HG03520 (cell line): ENCODE measurements around the gene EOGT.

Source experiments
- ATAC-seq: cut with Tn5 transposase; IDR thresholded peaks from one replicate; pipeline ENCODE4 v1.9.1; 2021; ENCODE audit warnings: mild to moderate bottlenecking, moderate library complexity; ENCODE audit not compliant: unreplicated experiment

Gene EOGT

DNA sequence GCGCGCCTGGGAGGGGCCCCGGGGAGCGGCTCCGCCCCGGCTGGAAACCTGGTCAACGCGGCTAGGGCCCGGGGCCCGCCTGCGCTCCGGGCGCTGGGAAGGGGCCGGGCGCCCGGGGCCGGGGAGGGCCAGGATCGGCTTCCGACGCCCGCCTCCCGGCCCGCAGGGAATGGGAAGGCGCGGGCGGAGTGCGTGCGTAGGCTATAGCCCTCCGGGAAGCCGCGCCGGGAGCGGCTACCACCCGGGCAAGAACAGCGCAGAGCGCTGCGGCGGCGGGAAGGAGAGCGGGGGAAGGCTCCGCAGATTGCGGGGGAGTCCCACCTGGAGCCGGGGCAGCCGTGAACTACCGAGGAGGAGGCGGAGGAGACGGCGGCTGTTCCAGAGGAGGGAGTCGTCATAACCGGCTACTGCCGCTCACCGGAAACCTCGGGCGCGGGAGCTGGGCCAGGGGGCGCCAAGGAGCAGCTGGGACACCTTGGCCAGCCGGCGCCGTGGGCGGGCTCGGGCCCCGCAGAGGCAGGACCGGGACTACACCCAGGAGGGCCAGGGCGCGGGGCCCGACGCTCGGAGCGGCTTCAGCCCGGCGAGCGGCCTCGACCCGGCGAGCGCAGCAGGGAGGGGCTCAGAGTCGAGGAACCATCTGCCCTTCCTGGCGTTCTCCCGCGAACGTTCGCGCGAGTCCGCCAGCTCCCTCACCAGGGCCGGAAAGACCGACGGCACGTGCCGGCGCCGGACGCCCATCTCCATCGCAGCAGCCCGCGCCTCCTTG, at the start of gene EOGT:
TSS of gene EOGT (minus strand) at position 432 of the 769 bp plus-strand sequence. CDS start 3,838 bp downstream, outside the sequence.
- peak; percentile 73 for ATAC-seq

DNA sequence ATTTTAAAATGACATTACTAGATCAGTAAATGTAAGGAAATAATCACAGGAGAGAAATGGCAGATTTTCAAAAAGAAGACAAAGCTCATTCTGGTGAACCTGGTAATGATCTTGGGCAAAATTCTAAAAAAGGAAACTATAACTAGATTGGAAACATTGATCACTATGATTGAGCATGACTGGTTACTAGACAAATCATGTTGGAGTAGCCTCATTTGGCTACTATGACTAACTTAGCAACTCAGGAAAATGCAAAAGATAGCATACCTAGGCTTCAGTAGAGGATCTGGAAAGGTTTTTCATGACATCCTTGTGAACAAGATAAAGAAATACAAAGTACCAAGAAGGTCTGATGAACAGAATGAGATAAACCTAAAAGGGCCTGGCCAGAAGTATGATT, 46.2 kb upstream of the EOGT start:
- no peak for ATAC-seq

DNA sequence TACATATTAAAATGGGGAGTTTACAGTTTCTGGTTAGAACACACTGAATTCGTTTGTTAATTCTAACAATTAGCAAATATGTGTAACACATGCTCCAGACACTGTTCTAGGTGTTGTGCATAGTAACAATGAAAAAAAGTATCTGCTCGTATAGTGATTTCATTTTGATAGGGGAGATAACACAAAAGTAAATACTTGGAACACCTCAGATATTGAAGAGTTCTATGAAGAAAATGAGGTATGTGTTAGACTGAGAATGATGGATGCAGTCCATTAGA, 45.4 kb upstream of the EOGT start:
- ATAC-seq, result no peak

DNA sequence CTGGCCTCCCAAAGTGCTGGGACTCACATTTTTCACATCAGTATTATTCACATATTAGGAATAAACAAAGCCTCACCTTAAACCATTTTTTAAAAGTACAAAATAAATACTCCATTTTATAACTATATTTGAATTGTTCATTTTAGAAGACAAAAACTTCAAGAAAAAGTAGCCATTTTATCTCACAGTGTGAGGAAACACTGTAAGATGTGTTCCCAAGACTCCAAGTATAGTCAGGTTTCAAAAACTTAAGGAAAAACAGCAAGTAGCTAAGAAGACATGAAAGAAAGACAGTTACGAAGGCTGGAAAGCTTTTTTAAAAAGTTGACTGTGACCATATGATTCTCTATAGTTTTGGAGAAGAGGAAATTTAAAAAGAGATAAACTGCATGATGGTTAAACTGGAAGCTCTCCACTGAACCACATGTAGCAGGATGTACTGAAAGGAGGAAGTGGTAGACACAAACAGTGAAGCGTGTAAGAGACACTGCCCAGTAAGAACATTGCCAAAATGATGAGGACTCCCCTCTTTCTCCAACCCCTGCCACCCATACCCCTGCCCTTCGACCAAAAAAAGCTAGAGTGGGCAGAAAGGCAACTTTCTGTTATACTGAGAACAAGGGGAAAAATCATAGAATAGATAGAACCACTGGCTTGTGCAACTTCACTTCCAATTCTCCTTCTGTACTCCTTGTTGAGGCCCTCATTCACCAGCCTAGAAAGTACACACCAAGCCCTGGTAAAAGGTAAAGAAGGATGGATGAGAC, 44.9 kb upstream of the EOGT start:
- peak; percentile 92 for ATAC-seq

DNA sequence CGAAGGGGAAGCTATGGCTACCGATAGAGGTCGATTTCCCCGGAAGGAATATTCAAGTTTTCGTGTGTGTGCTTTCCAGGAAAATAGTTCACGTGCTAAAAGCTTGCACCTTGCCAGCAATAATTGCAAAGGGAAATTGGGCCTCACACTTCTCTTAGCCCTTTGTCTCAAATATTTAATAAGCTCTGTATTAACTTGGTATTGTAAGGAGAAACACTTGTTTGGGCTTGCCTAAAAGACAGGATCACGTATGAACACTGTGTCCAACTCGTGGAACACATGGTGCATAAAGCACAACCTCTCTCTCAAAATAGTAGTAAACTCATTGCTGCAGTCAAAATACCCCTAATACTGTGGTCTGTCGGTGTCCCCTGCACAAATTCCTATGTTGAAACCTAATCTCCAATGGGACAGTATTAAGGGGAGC, 39.0 kb upstream of the EOGT start:
- peak; percentile 6 for ATAC-seq

DNA sequence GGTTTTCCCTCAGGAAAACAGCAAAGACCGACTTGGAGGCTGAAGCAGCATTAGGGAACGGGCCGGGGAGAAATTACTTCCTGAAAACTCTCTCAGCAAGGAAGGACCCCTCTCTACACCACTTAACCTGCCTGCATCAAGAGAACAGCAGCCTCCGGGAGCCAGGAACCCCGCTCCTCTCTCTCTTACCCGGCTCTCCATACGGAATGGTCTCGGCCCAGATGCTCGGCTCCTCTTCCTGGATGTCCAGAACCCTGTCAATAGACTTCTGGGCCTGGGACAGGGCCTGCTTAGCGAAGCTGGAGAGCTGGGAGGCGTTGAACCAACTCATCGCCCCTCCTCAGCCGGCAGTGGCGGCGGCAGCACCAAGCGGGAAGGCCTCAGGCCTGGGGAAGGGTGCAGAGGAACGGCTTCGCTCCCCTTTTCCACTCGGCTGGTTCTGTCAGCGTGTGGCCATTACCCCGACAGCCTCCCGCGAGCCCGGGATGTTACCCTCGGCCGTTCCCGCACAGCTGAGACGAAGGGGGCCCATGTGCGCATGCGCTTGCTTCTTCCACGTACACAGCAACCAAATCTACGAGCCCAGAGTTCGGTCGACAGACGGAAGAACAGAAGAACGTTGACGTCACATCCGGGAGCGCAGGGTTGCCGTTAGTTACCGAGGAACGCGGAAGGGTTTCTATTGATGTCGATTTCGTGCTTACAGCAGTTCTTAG, 38.4 kb upstream of the EOGT start, which contains the start of gene TMF1:
TSS of gene TMF1 (minus strand) at position 578 of the 716 bp plus-strand sequence. CDS start at position 331, 247 bp downstream.
- ATAC-seq, result peak; percentile 97

DNA sequence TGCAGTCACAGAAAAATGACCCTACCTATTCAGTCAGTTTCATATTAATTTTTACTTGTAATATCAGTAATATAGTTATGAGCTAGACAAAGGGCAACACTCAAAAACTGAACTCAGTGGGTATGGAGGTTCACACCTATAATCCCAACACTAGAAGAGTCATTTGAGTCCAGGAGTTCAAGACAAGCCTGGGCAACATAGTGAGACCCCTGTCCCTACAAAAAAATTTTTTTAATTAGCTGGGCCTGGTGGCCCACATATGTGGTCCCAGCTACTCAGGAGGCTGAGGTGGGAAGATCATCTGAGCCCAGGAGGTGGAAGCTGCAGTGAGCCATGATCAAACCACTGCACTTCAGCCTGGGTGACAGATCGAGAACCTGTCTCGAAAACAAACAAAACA, 35.5 kb upstream of the EOGT start:
- no peak for ATAC-seq

DNA sequence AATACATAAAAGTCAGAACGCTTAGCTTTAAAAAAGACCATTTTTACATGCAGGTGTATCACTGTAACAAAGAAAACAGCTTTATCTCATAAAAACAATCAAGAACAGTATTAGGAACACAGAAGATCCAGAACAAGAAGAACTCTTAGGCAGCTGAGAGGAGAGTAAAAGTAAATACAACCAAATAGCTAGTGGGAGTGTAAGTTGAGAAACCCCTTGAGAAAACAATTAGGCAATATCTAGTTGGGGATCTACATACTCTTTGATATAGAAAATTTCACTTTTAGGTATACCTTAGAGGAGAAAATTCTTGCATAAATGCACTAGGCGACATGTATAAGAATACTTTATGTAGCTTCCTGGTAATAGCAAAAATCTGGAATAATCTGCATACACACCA, 31.1 kb upstream of the EOGT start:
- no peak for ATAC-seq

DNA sequence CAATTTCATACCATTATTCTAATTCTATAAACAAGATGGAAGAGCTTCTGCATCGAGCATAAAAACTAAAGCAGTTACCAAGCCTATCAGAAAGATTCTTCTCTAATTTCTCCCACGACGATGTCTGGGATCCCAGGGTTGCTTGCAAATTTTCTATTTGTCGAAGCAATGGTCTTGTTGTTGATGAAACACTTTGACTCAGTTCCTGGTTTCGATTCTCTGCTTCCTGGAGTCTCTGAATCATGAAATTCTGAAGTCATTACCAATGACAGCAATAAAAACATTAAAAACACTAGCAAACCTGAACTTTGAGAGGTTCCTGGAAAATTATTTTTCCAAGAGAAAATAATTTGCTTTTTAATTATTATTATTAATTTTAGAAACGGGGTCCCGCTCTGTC, 20.0 kb upstream of the EOGT start:
- no peak for ATAC-seq

DNA sequence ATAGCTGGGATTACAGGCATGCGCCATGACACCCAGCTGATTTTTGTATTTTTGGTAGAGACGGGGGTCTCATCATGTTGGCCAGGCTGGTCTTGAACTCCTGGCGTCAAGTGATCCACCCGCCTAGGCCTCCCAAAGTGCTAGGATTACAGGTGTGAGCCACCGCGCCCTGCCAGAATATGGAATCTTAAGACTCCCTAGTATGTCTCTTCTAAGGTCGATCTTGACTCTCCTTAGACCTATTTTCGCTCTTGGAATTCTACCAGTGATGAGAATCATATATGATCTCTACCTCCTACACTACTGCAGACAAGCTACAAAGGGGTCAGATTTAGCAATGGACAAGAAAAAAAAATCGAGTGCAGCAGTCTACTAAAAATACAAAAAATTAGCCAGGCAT, 19.3 kb upstream of the EOGT start:
- no peak for ATAC-seq

DNA sequence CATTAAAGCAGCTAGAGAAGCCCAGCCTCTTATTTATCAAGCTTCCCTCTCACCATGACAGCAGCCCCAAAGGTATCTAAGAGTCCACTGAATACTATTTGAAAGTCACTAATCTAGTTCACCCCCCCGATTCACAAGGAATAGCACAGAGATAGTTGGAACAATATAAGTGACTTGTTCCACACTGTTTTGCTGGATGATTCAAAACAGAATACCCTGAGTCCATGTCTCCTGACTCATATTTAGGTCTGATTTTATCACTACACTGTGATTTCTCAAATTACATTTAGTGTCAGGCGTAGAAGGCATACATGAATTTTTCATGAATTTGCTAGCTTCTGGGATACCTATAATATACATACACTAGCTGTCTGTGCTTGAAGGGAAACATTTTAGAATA, 18.7 kb upstream of the EOGT start:
- ATAC-seq, result no peak

DNA sequence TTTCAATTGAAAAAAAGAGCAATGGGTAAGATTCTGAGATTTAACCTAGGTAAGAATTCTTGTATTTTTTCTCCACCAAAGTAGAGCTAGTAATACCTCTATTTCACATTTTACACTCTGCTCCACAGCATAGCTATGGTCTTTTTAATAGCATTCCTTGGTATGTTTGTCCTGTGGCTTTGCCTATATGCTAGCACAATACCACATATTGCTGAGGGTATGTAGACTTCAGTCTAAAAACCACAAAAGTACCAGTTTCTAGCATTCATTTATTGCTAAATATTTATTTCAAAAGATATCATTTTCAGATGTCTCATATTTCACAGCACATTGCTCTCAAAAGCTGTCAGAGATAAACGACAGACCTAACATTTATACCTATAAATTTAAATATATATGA, 18.2 kb upstream of the EOGT start:
- no peak for ATAC-seq

DNA sequence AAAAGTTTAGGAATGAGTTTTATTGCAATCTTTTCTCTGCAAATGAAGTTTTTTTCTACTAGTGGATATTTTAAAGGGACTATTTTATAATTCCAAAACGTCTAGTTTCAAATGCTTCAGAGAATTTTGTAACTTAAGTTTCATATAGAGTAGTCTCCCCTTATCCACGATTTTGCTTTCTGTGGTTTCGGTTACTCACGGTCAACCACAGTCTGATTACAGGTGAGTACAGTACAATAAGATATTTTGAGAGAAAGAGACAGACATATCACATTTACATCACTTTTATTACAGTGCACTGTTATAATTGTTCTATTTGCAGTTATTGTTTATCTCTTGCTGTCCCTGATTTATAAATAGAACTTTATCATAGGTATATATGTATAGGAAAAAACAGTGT, 7.4 kb upstream of the EOGT start:
- no peak for ATAC-seq

DNA sequence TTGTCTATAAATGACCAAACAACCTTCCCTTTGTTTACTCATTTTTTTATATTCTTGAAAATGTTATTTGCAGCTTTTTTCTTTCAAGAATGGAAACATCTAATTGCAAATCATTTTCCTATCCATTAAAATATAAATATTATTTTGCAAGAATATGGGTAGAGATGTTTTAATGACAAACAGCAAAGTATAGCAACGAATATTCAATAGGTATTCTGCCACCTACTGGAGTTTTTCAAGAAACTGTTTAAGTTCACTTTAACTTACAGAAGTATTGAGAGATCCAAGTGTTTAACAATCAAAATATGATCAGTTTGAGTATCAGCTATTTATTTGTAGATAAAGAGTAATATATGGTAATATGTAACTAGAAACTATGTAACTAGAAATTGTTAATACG, 6.9 kb upstream of the EOGT start:
- ATAC-seq, result no peak

DNA sequence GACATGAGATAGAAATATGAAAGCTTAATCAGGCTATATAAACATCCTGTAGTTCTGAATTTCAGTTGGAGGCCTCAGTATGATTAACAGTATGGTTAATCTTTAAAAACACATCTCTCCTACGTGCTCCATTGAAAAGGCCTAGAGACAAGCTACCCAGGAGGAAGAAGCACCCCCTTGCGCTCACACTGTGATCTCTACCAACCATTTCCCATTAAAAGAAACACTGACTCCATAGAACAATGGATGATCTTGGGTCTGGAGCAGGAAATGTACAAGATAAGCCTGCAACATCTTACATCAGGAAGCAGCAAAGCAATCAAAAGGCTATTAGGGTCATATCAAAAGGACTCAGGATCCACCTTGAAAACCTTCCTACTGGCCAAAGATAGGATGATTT, 3.4 kb upstream of the EOGT start:
- ATAC-seq, result no peak

DNA sequence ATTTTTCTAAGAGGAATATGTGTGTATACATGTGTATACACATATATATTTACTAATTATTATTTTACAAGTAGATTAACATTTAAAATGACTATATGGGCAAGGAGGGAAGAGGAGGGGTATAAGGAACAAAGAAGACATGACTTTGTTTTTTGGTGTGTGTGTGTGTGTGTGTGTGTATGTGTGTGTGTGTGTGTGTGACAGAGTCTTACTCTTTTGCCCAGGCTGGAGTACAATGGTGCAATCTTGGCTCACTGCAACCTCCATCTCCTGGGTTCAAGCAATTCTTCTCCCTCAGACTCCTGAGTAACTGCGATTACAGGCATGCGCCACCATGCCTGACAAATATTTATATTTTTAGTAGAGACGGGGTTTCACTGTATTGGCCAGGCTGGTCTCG, 2.6 kb upstream of the EOGT start:
- no peak for ATAC-seq

DNA sequence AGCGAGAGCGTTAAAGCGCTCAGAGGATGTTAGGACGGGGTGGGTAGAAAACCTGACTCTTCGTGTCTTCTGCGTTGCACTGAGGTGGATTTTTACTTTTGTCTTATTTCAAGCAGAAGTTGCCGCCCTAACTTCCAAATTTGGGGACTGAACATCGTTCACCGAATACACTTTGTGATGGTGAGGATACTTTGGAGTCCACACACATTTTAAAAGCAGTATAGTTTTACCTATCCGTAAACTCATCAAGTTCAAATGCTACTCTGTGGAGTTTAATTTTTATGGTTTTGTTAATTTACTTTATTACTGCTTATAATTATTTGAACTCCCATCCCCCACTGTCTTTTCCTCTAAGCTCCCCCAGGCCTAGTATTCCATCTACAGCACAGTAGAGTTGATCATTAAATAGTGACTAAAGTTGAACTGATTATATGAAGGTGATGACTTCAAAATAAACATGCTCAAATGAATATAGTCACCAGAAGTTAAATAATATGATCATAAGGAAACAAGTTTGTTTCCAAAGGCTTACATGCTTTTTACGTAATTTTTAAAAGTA, 617 bp upstream of the EOGT start:
- no peak for ATAC-seq

DNA sequence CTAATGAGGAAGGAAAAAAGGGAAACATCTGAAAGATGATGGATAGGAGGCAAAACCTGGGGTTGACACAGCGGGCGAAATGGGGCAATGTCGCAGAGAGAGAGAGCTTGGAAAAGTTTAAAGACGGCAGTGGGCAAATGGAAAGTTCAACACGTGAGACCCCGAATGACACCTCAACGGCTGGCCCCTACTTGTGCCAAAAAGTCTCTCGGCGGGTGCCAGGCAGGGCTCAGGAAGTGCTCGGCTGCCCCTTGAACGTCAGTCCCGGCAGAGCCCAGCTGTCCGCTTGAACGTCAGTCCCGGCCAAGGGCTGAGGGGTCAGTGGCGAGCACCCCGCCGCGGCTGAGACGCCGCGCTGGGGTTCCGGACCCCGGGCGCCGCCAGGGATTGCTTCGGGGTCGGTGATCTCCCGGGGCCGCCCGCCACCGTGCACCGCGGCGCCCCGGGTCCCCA, 658 bp downstream of the EOGT start:
- no peak for ATAC-seq

DNA sequence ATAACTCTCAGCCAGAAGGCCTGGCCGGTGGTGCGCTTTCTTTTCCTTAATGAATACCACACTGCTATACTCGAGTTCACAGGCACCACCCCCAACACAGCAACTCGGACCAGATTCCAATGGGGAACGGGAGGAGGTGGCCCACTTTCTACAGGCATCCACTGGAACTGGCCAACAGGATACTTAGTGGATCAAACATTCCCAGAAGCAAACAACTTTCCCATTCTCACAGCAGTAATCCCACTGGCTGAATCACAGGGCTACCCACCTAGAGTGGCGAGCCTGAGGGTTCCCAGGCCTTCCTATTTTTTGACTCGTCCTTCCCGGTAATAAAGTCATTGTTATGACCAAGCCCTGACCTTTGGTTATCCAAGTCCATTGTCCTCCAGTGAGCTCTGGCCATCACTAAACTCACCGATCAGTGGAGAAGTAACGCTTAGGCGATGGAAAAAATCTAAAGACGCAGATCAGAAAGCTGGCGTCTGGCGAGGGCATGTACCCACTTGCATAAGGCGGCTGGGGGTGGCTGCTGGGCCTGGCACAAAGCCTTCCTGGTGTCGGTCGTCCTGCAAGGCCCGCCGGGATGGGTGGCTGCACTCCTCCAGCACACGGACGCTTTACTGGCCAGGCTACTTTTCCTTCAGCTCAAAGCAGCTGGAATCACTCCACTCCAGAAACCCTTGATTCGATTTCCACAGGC, 1.2 kb downstream of the EOGT start:
- ATAC-seq, result no peak

DNA sequence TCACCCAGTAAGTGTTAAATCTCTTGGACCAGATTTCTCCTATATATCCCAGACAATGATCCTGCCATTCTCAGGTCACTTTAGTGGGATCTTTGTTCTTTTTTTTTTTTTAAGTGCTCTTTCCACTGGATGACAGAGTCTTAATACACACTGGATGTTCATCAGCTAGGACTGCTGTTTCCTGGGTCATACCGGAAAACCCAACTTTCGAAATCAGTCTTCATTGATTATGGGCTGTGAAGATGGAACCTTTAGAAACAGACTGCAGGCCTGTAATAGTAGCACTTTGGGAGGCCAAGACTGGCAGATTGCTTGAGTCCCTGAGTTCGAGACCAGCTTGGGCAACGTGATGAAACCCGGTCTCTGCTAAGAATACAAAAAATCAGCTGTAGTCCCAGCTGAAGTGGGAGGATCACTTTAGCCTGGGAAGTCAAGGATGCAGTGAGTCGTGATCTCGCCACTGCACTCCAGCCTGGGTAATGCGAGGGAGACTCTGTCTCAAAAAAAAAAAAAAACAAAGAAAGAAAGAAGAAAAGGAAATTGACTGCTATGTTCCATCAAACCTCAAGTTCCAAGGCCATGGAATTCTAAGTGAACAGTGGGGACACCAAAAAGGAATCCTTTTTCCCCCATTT, 2.3 kb downstream of the EOGT start:
- ATAC-seq, result no peak
